Adipose tissue (tissue), 3 donors: ENCODE results near the gene GOLM1. TPM values are rescaled to one million over a fixed set of nuclear protein-coding genes. Genes with fewer than 3 reads are reported as not detected.
"Not testable (repeated sequence)": the region's sequence is repeated elsewhere in the genome, so short reads cannot be mapped to it uniquely, and the experiment has no call there.

Source experiments
- H3K27ac ChIP-seq: one replicate; pipeline ENCODE4 v1.5.1; 2013; ENCODE audit warnings: low read depth, low read length
- WGBS, 3 donors: extraction: QIAGEN DNeasy Blood & Tissue Kit; methylation state at CpG; one replicate each; pipeline ENCODE4 v1.1.7; 2013; 5-methylcytosine and 5-hydroxymethylcytosine counted together
- polyA plus RNA-seq, 3 donors: library from polyadenylated mRNA; stranded (reverse); fragments of 200-250 nt; gene quantifications; one replicate each; pipeline ENCODE4 v1.2.3, GENCODE V29; 2013
- donor health status: healthy with polysubstance abuse.
- donor health status: Bipolar disorder and iron deficiency.
- donor health status: healthy.

Gene GOLM1, protein sequence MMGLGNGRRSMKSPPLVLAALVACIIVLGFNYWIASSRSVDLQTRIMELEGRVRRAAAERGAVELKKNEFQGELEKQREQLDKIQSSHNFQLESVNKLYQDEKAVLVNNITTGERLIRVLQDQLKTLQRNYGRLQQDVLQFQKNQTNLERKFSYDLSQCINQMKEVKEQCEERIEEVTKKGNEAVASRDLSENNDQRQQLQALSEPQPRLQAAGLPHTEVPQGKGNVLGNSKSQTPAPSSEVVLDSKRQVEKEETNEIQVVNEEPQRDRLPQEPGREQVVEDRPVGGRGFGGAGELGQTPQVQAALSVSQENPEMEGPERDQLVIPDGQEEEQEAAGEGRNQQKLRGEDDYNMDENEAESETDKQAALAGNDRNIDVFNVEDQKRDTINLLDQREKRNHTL
- 10 to 100 TPM; 17.0 to 21.9 (median 17.0) TPM for polyA plus RNA-seq

DNA sequence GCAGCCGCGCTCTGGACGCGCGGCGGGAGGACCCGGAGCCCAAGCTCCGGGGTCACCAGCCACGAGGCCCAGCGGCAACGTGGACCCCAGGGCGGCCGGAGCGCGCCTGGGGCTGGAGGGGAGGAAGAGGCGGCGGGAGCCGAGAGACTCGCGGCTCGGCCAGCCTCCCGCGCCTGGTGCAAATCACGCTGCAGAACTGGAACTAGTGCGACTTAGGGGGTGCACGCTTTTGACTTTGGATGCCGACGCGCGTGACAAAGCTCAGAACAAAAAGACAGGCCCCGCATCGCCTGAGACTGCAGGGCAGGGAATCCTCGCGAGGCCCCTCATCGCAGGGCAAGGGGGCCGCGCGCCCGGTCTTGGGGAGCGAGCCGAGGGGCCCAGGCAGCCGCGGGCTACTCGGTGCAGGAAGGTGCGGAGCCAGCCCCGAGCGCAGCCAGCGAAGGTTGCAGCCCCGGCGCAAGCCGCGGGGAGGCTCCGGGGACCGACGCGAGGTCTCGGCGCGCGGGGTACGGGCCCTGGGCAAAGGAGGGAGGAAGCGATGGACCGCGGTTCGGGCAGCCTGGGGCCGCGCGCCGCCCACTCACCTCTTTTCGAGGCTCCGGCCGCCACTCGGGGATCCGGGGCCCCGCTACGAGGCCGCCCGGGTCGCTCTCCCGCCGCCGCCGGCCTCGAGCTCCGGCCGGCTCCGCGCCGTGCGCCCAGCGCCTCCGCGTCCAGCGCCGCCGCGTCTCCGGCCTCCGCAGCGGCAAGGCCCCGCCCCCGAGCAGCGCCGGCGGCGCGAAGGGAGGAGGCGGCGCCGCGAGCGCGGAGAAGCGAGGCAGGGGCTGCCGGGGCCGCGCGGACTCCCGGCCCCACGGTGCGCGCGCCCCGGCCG lies at the start of gene GOLM1:
Gene GOLM1 (minus strand): TSS at position 735 of the 877 bp plus-strand sequence. CDS start 20,238 bp downstream, outside the sequence.
- 0 to 1% (median 0%) methylated on average over 51 to 125 of the region's 125 CpGs for WGBS, 3 donors
- no peak within 1 kb of the TSS for H3K27ac ChIP-seq

DNA sequence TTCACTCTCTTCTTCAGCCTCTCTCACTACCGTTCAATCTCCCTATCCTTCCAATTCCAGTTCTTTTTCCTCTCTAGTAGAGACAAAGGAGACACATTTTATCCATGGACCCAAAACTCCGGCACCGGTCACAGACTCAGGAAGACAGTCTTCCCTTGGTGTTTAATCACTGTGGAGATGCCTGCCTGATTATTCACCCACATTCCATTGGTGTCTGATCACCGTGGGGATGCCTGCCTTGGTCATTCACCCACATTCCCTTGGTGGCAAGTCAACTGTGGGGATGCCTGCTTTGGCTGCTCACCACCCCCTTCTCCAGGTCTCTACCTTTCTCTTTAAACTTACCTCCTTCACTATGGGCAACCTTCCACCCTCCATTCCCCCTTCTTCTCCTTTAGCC lies 47.3 kb upstream of the GOLM1 start:
- H3K27ac ChIP-seq: not testable (repeated sequence)
- 91 to 95% (median 95%) methylated on average over 4 of the region's 4 CpGs for WGBS, 3 donors

DNA sequence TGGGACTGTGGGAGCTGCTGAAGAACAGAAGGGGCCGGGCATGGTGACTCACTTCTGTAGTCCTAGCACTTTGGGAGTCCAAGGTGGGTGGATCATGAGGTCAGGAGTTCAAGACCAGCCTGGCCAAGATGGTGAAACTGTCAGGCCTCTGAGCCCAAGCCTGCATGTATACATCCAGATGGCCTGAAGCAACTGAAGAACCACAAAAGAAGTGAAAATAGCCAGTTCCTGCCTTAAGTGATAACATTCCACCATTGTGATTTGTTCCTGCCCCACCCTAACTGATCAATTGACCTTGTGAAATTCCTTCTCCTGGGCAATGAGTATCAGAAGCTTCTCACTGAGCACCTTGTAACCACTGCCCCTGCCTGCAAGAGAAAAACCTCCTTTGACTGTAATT lies 46.6 kb upstream of the GOLM1 start:
- WGBS, 3 donors: 83 to 95% (median 89%) methylated on average over 1 of the region's 1 CpG
- H3K27ac ChIP-seq: not testable (repeated sequence)

DNA sequence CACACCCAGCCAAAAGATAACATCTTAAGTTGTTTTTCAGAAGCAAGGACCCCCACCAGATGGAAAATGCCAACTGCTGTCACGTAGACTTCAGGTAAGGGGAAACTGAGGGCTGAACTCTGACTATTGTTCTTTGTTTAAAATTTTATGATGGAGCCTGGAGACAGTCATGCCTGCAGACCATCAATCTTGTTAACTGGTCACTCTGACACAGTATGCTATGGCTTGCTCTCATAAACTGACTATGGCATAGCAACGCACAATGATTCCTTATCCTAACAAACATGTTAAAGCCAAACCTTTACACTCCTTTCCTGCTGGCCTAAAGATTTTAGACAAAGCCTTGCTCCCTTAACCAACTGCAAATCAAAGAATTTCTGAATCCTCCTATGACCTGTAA lies 43.6 kb upstream of the GOLM1 start:
- 94 to 97% (median 96%) methylated on average over 2 of the region's 2 CpGs for WGBS, 3 donors

DNA sequence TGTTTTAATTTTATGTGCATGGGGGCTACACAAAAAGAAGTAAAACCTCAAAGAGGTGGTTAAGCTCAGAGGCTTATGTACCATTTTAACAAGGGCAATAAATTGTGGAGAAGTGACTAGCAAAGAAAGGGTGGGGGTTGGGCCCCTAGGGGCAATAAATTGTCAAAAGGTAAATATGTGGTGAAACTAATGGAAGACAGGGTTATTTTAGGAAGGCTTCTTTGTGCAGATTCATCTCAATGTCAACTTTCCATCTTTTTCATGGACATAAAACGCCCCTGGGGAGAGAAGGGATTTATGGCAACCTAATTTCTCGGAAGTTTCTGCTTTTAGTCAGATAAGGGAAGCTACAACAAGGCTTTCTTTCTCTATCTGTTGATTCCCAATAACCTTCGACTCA lies 42.5 kb upstream of the GOLM1 start:
- H3K27ac ChIP-seq: no peak overlapping the region
- WGBS, 3 donors: 70 to 79% (median 73%) methylated on average over 3 of the region's 3 CpGs

More for the DNA sequence above, 43.6 kb upstream of the GOLM1 start:
- H3K27ac ChIP-seq: no peak overlapping the region

DNA sequence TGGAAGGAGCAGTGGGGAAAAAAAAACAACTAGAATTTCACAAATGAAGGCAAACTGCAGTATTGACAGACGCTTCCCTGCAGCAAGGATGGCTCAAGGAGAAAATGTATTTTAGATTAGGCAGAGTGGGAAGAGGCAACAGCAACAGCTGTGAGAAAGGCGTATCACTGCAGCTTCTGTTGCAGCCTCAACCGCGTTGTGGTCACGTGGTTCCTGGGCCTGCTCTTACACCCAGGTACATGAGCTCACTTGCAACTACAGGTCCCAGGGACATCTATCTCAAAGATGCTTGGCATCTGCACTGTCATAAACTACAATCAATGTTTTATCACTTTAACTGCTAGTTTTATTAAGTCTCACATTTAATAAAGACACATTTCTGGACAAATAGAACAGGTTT lies 36.0 kb upstream of the GOLM1 start:
- WGBS, 3 donors: 67 to 82% (median 75%) methylated on average over 5 of the region's 5 CpGs
- no peak overlapping the region for H3K27ac ChIP-seq

DNA sequence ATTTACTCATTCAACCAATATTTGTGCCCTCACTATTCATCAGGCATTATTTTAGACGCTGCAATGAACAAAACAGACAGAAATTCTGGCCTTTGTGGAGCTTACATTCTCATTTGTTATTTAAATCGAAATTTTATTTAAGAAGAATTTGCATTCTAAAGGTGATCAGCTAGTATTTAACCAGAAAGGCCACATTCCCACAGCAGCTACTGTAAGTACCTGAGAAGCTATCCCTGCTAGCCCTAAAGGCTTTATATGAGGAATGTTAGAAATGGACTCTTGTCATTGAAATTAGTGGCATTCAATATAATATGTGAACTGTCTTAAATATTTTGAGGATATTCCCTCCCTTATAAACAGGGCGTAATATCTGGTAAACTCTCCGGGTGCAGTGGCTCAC lies 35.0 kb upstream of the GOLM1 start:
- 70 to 93% (median 86%) methylated on average over 4 of the region's 4 CpGs for WGBS, 3 donors
- H3K27ac ChIP-seq: no peak overlapping the region

DNA sequence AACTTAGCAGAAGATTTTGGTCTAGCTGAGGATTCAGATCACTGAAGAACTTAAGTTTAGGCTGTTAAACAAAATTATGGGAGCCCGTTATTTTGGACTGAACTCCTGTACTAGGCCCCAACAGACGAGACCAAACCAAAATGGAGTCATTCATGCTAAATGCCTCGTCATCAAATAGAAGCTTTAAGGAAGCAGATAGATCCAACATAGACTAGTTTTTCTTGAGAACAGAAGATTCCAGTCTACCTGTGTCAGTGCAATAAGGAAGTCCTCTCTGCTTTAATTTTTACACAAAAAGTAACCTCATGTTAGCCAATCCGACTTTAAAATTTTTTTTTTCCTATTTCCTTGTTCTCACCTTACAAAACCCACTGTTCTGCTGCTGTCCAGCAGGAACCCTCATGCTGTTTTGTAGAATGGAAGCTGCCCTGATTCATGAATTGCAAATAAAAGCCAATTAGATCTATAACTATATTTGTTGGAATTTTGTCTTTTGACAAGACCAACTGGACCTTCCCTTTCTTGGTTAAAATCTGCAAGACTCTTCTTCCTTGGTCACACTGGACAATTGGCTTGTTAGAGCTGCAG lies 29.0 kb upstream of the GOLM1 start:
- WGBS, 3 donors: 73 to 90% (median 90%) methylated on average over 4 of the region's 4 CpGs
- no peak overlapping the region for H3K27ac ChIP-seq

DNA sequence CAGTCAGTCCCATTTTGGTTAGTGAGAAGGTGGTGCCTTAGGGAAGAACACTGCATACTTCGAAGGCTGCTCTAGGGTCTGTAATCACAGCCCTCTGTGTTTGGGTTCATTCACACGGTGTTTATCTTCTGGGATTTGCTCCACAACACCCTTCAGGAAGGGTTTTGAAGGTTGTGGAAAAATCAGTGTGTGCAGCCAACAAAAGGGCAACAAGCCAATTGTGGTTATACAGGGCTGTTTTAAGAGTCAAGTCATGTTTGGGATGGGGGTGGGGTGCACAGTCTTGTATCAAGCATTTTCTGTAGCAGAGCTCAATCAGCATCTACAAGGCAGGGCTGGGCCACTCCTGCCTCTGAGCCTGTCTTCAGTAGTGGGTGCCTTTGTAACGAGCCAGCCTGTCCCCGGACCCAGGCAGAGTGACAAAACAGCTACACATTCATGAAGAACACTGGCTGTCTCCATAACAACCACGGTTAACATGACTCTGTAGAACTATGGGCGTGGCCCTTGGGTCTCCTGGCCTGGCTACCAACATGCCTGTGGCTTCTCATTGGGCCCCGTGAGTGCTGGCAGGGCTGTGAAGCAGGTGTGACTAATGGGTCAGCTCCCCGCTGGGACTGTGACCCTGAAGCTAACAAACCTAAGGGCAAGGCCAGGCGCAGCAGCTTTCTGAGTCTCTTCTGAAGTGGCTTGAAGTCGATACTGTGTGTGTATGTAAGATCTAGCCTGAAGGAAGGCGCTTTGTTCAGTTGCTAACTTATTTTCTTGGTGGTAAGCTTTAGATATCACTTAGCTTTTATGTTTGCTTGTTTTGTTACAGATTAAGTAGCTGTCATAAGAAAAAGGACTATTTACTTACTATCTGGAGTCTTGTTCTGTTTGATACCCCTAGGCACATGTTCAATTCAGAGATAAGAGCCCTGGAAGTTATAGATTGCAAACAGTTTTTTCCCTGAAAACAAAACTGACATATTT lies 27.9 kb upstream of the GOLM1 start:
- WGBS, 3 donors: 19 to 68% (median 64%) methylated on average over 11 of the region's 11 CpGs
- no peak overlapping the region for H3K27ac ChIP-seq

DNA sequence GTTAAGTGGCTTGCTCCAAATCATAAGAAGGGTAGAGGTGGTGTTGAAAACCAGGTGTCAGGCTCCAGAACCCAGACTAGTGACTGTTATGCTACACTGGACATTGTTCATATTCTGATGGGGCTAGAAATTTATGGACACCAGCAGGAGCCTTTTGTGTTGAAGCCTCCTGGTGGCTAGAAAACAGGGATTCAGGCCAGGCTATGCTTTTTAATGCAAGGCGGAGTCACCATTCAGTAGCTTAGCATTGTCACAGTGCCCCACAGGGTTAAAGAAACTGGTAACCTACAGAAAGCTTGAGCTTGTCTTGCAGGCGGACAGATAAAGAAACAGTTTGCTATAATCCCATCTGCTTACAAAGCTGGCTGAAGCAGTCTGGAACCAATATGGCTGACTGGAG lies 23.0 kb upstream of the GOLM1 start:
- WGBS, 3 donors: 91 to 100% (median 98%) methylated on average over 2 of the region's 2 CpGs
- H3K27ac ChIP-seq: no peak overlapping the region

DNA sequence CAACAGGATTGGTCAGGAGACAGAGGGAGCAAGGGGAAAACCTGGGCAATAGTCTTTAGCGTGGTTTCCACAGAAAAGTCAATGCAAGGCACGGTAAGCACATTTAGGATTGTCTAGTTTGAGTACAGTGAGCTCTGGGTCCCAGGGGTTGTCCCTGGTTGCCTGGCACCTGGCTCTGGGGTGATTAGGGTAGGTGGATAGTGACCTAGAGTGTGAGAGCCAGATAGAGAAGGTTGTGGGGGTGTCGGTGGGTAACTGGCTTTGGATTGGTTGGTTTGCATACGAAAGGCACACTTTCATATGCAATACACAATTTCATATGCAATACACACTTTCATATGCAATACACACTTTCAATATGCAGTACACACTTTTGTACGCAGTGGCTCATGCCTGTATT lies 20.1 kb upstream of the GOLM1 start:
- no peak overlapping the region for H3K27ac ChIP-seq
- 87 to 94% (median 91%) methylated on average over 5 of the region's 5 CpGs for WGBS, 3 donors

DNA sequence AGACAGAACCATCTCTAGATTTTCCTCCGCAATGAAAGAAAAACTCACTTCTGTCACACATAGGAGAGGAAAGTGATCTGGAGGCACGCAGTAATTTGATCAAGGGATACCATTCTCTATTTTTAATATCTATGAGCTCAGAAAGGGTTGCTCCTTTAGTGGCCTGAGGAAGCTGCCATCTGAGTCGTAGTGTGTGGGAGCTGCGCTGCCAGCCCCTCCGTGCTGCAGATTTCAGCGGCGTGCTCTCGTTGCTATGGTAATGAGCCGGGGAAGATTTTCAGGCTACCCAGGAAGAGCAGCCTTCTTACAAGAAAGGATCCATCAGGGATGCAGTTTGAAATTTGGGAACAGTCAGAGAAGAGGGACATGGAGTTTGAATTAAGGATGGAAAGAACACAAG lies 17.1 kb upstream of the GOLM1 start:
- no peak overlapping the region for H3K27ac ChIP-seq
- WGBS, 3 donors: 72 to 79% (median 78%) methylated on average over 9 of the region's 9 CpGs

DNA sequence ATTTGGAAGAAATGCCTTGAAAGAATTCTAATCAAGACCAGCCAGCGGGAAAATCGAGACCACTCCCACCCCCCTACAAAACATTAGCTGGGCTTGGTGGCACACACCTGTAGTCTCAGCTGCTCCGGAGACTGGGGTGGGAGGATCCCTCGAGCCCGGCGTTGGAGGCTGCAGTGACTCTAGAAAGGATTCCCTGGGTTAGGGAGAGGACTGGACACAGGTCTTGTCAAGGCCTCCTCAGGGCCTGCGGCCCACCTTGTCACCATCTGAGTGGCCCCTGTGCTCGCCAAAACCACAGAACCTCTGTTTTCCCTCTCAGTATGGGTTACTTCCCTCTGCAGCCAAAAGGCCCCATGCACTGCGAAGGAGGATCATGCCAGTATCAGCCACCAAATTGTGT lies 16.5 kb upstream of the GOLM1 start:
- no peak overlapping the region for H3K27ac ChIP-seq
- 89 to 92% (median 91%) methylated on average over 9 of the region's 9 CpGs for WGBS, 3 donors

DNA sequence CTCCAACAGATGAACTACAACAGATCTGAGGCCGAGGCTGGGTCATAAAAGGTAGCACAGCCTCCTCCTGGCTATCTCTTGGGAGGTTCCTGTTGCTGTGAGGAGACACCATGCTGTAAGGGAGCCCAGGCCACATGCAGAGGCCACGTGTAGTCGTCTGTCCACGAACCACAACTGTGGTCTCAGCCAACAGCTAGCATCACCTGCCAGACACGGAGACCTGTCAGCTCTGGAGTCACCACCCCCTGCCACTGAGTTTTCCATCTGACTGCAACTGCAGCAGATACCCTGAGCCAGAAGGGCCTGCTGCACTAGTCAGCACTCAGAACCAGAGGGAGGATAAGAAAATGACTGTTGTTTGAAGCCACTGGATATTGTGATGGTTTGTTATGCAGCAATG lies 12.7 kb upstream of the GOLM1 start:
- no peak overlapping the region for H3K27ac ChIP-seq
- 86 to 93% (median 89%) methylated on average over 5 of the region's 5 CpGs for WGBS, 3 donors

DNA sequence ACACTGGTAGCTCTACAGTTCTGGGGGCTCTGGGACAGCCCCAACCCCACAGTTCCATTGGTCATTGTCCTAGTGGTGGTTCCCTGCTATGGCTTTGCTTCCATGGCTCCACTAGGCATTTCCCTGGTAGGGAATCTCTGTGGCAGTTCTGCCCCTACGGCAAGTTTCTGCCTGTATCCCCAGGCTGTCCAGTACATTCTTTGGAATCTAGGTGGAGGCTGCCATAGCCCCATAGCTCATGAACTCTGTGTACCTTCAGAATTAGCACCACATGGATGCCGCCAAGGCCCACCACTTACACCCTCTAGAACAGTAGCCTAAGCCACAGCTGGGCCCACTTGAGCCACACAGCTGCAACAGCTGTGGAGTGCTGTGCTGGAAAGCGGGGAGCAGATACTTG lies 3.3 kb upstream of the GOLM1 start:
- H3K27ac ChIP-seq: no peak overlapping the region
- WGBS, 3 donors: 94 to 97% (median 96%) methylated on average over 3 of the region's 3 CpGs

DNA sequence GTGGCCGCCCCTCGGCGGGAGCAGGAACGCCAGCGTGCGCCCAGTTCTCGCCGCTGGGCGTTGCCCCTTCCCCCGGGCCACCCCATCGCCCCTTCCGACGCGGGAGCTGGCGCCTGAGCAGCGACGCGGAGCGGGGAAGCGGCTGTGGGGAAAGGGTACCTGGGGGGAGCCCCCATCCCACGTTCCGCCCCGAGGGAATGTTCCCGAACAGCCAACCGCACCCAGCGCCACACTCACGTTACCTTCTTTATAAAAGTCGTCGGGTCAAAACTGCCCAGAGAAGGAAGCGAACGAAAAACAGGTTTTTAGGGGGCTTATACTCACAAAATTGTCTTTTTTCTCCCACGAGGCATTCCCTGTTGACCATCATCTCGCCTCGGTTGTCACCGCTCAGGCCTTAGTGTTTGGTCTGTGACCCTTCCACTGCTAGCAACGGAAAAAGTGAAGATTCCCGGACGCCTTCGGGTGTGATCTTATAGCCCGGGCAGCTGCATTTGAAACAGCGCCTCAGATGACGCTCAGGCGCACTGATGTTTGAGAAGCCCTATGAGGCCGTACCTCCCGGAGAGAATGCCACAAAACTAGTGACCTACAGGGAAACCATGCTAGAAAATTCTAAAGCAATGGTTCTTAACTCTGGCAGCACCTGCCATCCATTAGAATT lies 475 bp upstream of the GOLM1 start:
- H3K27ac ChIP-seq: no peak overlapping the region
- WGBS, 3 donors: 1 to 7% (median 1%) methylated on average over 37 to 45 of the region's 45 CpGs

DNA sequence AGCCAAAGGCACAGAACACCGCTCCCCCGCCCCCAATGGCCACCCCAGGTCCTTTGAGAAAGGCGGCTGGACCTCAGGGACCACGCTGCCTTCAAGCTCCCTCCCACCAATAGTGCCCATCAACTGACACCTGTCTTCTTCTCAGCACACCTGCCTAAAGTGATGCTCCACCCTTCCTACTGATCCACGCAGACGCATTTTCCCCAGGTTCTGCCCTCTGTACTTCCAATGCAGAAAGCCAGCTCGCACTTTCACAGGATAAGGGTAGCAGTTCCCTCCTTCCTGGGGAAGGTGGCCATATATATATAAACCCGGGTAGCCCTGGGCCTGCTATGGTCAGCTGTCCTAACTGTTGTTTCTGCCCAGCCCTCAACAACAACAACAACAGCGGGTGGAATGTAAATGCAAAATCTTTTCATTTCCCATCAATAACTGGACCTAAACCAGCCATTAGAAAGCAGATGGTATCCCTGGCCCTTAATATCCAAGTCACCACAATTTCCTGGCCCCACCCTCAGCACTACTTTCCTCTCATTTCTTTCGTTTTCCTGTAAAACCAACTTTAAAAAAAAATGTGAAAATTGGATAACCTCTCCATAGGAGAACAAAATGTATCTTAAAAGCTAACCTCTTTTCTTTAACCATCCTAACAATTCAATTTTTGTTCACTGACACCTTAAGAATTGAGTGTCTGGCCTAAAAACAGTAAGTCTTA lies 1.7 kb downstream of the GOLM1 start:
- whole genome bisulfite sequencing, 3 donors: 88 to 95% (median 90%) methylated on average over 10 of the region's 10 CpGs
- no peak overlapping the region for H3K27ac ChIP-seq
